ENCODE data around the gene LIMK2.

LIMK2 gene

DNA sequence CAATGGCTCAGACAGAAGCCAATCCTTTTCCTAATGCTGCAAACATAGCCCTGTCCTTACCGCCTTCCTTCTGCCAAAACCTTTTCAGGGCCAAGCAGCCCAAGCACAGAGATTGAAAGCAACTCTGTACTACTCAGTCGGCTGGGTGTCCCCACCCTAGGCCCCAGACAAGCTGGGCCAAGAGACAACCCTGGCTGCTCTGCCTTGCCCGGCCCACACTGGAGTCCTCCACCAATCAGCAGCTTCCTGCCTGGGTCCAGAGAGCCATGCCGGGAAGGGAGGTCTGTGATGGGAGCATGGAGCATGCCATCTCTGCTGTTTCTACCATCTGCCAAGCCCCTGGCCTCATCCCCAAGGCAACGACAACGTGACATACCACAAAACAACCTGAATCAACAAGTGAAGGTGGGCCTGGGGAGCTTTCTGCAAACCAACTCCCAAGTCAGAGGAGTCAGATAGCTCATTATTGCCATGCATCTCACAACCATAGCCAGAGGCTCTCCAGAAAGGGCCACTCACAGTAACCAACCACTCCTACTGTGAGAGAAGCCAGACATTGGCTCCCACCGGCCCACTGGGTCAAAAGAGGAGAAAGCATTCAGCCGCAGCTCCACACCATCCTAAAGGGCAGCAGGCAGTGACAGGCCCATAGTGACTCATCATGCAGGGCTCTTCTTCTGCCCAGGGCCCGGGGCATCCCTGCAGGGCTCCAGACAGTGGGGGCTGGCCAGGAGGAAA is 115.9 kb downstream of the LIMK2 start:
- DNase-seq (ENCODE audit: low spot score), result no peak
- Mint-ChIP-seq H3K9me3 (no peaks in the 10 kb centered on the region), H3K27ac (no peak overlapping the region), H3K4me3 (no peak overlapping the region), H3K36me3 (ENCODE audit: low read depth) (peaks cover 53% of the 10 kb centered on the region), H3K4me1 (ENCODE audit: low read depth) (peaks cover 17% of the 10 kb centered on the region), H3K27me3 (ENCODE audit: low read depth) (no peaks in the 10 kb centered on the region)

GRCh38 chr22:31328544-31328960 is 116.5 kb downstream of the LIMK2 start:
- H3K9me3 Mint-ChIP-seq, result no peaks in the 10 kb centered on the region
- no peak overlapping the region for H3K4me3 Mint-ChIP-seq
- peaks cover 53% of the 10 kb centered on the region for H3K36me3 Mint-ChIP-seq (ENCODE audit: low read depth)
- peaks cover 18% of the 10 kb centered on the region for H3K4me1 Mint-ChIP-seq (ENCODE audit: low read depth)
- no peaks in the 10 kb centered on the region for H3K27me3 Mint-ChIP-seq (ENCODE audit: low read depth)
- no peak overlapping the region for H3K27ac Mint-ChIP-seq
- DNase-seq (ENCODE audit: low spot score), result no peak

GRCh38 chr22:31329029-31329428 is 116.9 kb downstream of the LIMK2 start:
- H3K27ac Mint-ChIP-seq, result no peak overlapping the region

More at GRCh38 chr22:31329029-31329428, 116.9 kb downstream of the LIMK2 start:
- Mint-ChIP-seq H3K4me1 (ENCODE audit: low read depth) (peaks cover 17% of the 10 kb centered on the region), H3K36me3 (ENCODE audit: low read depth) (peaks cover 57% of the 10 kb centered on the region), H3K4me3 (no peak overlapping the region), H3K9me3 (no peaks in the 10 kb centered on the region), H3K27me3 (ENCODE audit: low read depth) (no peaks in the 10 kb centered on the region)
- no peak for DNase-seq (ENCODE audit: low spot score)

Data from T-helper 2 cell treated with Interferon-gamma antibody and Interleukin-4, amounts not matched to agents 5 μg/mL and 100 μg/mL, for 36 hours (primary cell).